Astrocyte (in vitro differentiated cells and primary cell): ENCODE results near the gene DCLK1. TPM values are rescaled to one million over a fixed set of nuclear protein-coding genes. Genes with fewer than 3 reads are reported as not detected.

Experiments used
- DNase-seq: peaks from one replicate; pipeline ENCODE4 v3.0.0-alpha.2; 2010; ENCODE audit warnings: low read depth
- FAIRE-seq: peaks from 2 replicates; lab custom pipeline; 2011; peaks lifted over from hg19 to GRCh38; lab: Jason Lieb, UNC
- H2AFZ ChIP-seq: 2 replicates; pipeline ENCODE4 v1.6.0; 2012; ENCODE audit warnings: low read depth, low read length, inconsistent platforms
- H3K27ac ChIP-seq: 2 replicates; pipeline ENCODE4 v1.5.1; 2011; ENCODE audit warnings: low read depth, low read length, inconsistent platforms
- H3K27me3 ChIP-seq: 2 replicates; pipeline ENCODE4 v1.6.0; 2011; ENCODE audit warnings: low read length, inconsistent platforms; ENCODE audit not compliant: insufficient read depth
- H3K36me3 ChIP-seq: 2 replicates; pipeline ENCODE4 v1.5.1; 2011; ENCODE audit warnings: low read length, inconsistent platforms; ENCODE audit not compliant: insufficient read depth
- H3K4me1 ChIP-seq: 2 replicates; pipeline ENCODE4 v1.5.1; 2011; ENCODE audit warnings: low read length, inconsistent platforms; ENCODE audit not compliant: insufficient read depth
- H3K4me2 ChIP-seq: 2 replicates; pipeline ENCODE4 v1.6.0; 2012; ENCODE audit warnings: low read length, inconsistent platforms
- H3K4me3 ChIP-seq: 2 replicates; pipeline ENCODE4 v1.5.1; 2011; ENCODE audit warnings: low read depth, mild to moderate bottlenecking, low read length, inconsistent platforms; ENCODE audit not compliant: insufficient read depth
- H3K79me2 ChIP-seq: 2 replicates; pipeline ENCODE4 v1.6.0; 2012; ENCODE audit warnings: mild to moderate bottlenecking, low read length, inconsistent platforms; ENCODE audit not compliant: insufficient read depth
- H3K9ac ChIP-seq: 2 replicates; pipeline ENCODE4 v1.6.0; 2012; ENCODE audit warnings: mild to moderate bottlenecking, low read length, inconsistent platforms
- H3K9me3 ChIP-seq: 2 replicates; pipeline ENCODE4 v1.5.1; 2012; ENCODE audit warnings: low read depth, mild to moderate bottlenecking, low read length, inconsistent platforms; ENCODE audit not compliant: insufficient read depth
- H4K20me1 ChIP-seq: 2 replicates; pipeline ENCODE4 v1.6.0; 2012; ENCODE audit warnings: low read length, inconsistent platforms; ENCODE audit not compliant: insufficient read depth
- H3K27ac Mint-ChIP-seq: one replicate; pipeline ENCODE4 v1.8.0; 2021; ENCODE audit warnings: mild to moderate bottlenecking, mixed read lengths; ENCODE audit not compliant: unreplicated experiment
- H3K27me3 Mint-ChIP-seq: one replicate; pipeline ENCODE4 v1.8.0; 2021; ENCODE audit warnings: low read depth, mixed read lengths; ENCODE audit not compliant: unreplicated experiment
- H3K36me3 Mint-ChIP-seq: one replicate; pipeline ENCODE4 v1.8.0; 2021; ENCODE audit warnings: low read depth, mixed read lengths; ENCODE audit not compliant: unreplicated experiment
- H3K4me1 Mint-ChIP-seq: one replicate; pipeline ENCODE4 v1.8.0; 2021; ENCODE audit warnings: low read depth, mixed read lengths; ENCODE audit not compliant: unreplicated experiment
- H3K4me3 Mint-ChIP-seq: one replicate; pipeline ENCODE4 v1.8.0; 2021; ENCODE audit warnings: mild to moderate bottlenecking, moderate library complexity, mixed read lengths; ENCODE audit not compliant: unreplicated experiment
- H3K9me3 Mint-ChIP-seq: one replicate; pipeline ENCODE4 v1.8.0; 2021; ENCODE audit warnings: mild to moderate bottlenecking, mixed read lengths; ENCODE audit not compliant: unreplicated experiment
- EZH2 ChIP-seq: IDR thresholded peaks from 2 replicates; pipeline ENCODE4 v1.6.1; 2012; ENCODE audit warnings: mild to moderate bottlenecking, low read length, inconsistent platforms; ENCODE audit not compliant: insufficient read depth
- total RNA-seq: library from RNA; stranded (reverse); gene quantifications from 2 replicates; pipeline ENCODE4 v1.2.1, GENCODE V29; 2021
- TF ChIP-seq, protein P1 (sequence below): IDR thresholded peaks from 2 replicates; pipeline ENCODE4 v1.5.1; 2011; ENCODE audit warnings: low read depth, mild to moderate bottlenecking, inconsistent platforms, low read length, moderate library complexity; ENCODE audit not compliant: insufficient read depth

DCLK1 gene
- total RNA-seq, 1 donor from 2014 or later = 4.9 TPM

DNA sequence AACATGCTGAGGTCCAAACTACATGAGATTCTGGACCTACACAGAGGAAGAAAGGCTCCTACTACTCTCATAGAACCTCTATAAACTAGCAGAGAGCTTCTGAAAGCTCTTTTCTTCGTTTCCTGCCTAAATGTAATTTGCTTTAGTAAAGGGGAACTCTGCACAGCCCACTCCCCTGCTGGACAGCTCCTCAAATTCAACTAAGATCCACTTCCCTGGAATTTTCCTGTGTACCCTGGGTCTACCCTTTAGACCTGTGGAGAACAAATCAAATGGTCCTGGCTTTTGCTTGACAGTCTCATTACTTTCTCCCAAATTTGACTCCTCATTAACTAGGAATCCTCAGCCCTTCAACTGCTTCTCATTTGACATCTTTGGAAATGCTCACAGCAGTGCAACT, 3.5 kb upstream of the DCLK1 start:
- no peak overlapping the region for H3K27ac ChIP-seq
- no peaks in the 10 kb centered on the region for H3K9me3 ChIP-seq
- H3K27ac Mint-ChIP-seq = no peak overlapping the region
- peaks cover 19% of the 10 kb centered on the region for H3K27me3 Mint-ChIP-seq
- H3K4me1 ChIP-seq = peaks cover 10% of the 10 kb centered on the region
- H3K36me3 ChIP-seq = no peaks in the 10 kb centered on the region
- H3K4me2 ChIP-seq = no peak overlapping the region
- no peak overlapping the region for H3K4me3 ChIP-seq
- no peak overlapping the region for H2AFZ ChIP-seq
- TF ChIP-seq, protein P1, sequence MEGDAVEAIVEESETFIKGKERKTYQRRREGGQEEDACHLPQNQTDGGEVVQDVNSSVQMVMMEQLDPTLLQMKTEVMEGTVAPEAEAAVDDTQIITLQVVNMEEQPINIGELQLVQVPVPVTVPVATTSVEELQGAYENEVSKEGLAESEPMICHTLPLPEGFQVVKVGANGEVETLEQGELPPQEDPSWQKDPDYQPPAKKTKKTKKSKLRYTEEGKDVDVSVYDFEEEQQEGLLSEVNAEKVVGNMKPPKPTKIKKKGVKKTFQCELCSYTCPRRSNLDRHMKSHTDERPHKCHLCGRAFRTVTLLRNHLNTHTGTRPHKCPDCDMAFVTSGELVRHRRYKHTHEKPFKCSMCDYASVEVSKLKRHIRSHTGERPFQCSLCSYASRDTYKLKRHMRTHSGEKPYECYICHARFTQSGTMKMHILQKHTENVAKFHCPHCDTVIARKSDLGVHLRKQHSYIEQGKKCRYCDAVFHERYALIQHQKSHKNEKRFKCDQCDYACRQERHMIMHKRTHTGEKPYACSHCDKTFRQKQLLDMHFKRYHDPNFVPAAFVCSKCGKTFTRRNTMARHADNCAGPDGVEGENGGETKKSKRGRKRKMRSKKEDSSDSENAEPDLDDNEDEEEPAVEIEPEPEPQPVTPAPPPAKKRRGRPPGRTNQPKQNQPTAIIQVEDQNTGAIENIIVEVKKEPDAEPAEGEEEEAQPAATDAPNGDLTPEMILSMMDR = no peak
- no peak for TF ChIP-seq EZH2
- no peaks in the 10 kb centered on the region for H3K9me3 Mint-ChIP-seq
- peaks cover 9% of the 10 kb centered on the region for H3K79me2 ChIP-seq
- H3K4me1 Mint-ChIP-seq = no peaks in the 10 kb centered on the region
- DNase-seq = no peak
- H3K9ac ChIP-seq = no peak overlapping the region
- H4K20me1 ChIP-seq = peaks cover 9% of the 10 kb centered on the region
- no peaks in the 10 kb centered on the region for H3K36me3 Mint-ChIP-seq
- peaks cover 14% of the 10 kb centered on the region for H3K27me3 ChIP-seq
- H3K4me3 Mint-ChIP-seq = no peak overlapping the region
- FAIRE-seq = no peak

- peaks cover 24% of the 10 kb centered on the region for H3K27me3 Mint-ChIP-seq
- H3K27ac ChIP-seq = no peak overlapping the region
- no peak overlapping the region for H3K4me2 ChIP-seq
- no peaks in the 10 kb centered on the region for H3K36me3 Mint-ChIP-seq
- H3K4me3 ChIP-seq = no peak overlapping the region
- peaks cover 13% of the 10 kb centered on the region for H3K79me2 ChIP-seq
- no peak overlapping the region for H3K27ac Mint-ChIP-seq
- FAIRE-seq = no peak
- peaks cover 10% of the 10 kb centered on the region for H3K4me1 ChIP-seq
- H3K4me1 Mint-ChIP-seq = no peaks in the 10 kb centered on the region
- DNase-seq = no peak
- no peak overlapping the region for H3K9ac ChIP-seq
- H3K9me3 ChIP-seq = no peaks in the 10 kb centered on the region
- H3K4me3 Mint-ChIP-seq = no peak overlapping the region
- no peaks in the 10 kb centered on the region for H3K36me3 ChIP-seq
- H3K9me3 Mint-ChIP-seq = no peaks in the 10 kb centered on the region
- peaks cover 19% of the 10 kb centered on the region for H3K27me3 ChIP-seq
- H4K20me1 ChIP-seq = peaks cover 13% of the 10 kb centered on the region
- TF ChIP-seq EZH2 = no peak
- TF ChIP-seq, protein P1 = no peak
- H2AFZ ChIP-seq = no peak overlapping the region
These were observed 2.9 kb upstream of the DCLK1 start for GRCh38 chr13:36133950-36134626.

GRCh38 chr13:36132376-36132775, 1.2 kb upstream of the DCLK1 start:
- H3K27me3 ChIP-seq = peaks cover 24% of the 10 kb centered on the region
- H3K4me1 Mint-ChIP-seq = no peaks in the 10 kb centered on the region
- no peaks in the 10 kb centered on the region for H3K9me3 ChIP-seq
- no peak overlapping the region for H3K27ac ChIP-seq
- no peak overlapping the region for H2AFZ ChIP-seq
- H3K9me3 Mint-ChIP-seq = no peaks in the 10 kb centered on the region
- peaks cover 30% of the 10 kb centered on the region for H3K79me2 ChIP-seq
- H3K27me3 Mint-ChIP-seq = peaks cover 38% of the 10 kb centered on the region
- no peak overlapping the region for H3K4me2 ChIP-seq
- H3K9ac ChIP-seq = no peak overlapping the region
- H3K36me3 Mint-ChIP-seq = no peaks in the 10 kb centered on the region
- H3K4me3 ChIP-seq = no peak overlapping the region
- DNase-seq = no peak
- H4K20me1 ChIP-seq = peaks cover 13% of the 10 kb centered on the region
- H3K27ac Mint-ChIP-seq = no peak overlapping the region
- peaks cover 10% of the 10 kb centered on the region for H3K4me1 ChIP-seq
- H3K4me3 Mint-ChIP-seq = no peak overlapping the region
- no peaks in the 10 kb centered on the region for H3K36me3 ChIP-seq
- FAIRE-seq = no peak
- TF ChIP-seq EZH2 = no peak
- TF ChIP-seq, protein P1 = no peak
